HepG2 (cell line): ENCODE results near the gene ESR1. TPM values are rescaled to one million over a fixed set of nuclear protein-coding genes. Genes with fewer than 3 reads are reported as not detected.

ENCODE experiments used
- ATAC-seq: fragments of 200-7000 bp; cut with Tn5 transposase; 3 replicates; pipeline ENCODE4 v1.9.1; 2020; ENCODE audit warnings: mild to moderate bottlenecking, moderate library complexity
- BruUV-seq: library from RNA; stranded (reverse); fragments of 400-500 nt; replicated peaks from 2 replicates; lab custom pipeline; 2021; lab: Mats Ljungman, UMichigan
- CTCF ChIA-PET: fragments of 300-600 bp; formaldehyde crosslinking; extraction: SDS; loops from one replicate; lab custom pipeline; 2021; ENCODE audit warnings: low total read pairs, inconsistent platforms, low intra/inter-chr PET ratio; lab: Yijun Ruan, JAX
- POLR2A ChIA-PET: fragments of 350-600 bp; sonication (Branson Sonifier 250); formaldehyde crosslinking; loops from one replicate; lab custom pipeline; 2020; ENCODE audit warnings: antibody characterized with exemption, inconsistent platforms; lab: Yijun Ruan, JAX
- DNase-seq: peaks from one replicate; pipeline ENCODE4 v3.0.0-alpha.2; 2015; ENCODE audit warnings: low spot score
- FAIRE-seq: peaks from 3 replicates; lab custom pipeline; 2011; peaks lifted over from hg19 to GRCh38; lab: Jason Lieb, UNC
- H2AFZ ChIP-seq: one replicate; pipeline ENCODE4 v1.6.1; 2011; ENCODE audit warnings: low read length, inconsistent platforms
- H3K27ac ChIP-seq: fragments of 300-600 bp; 3 replicates; pipeline ENCODE4 v1.8.0; 2011; ENCODE audit warnings: mixed run types, mild to moderate bottlenecking, mixed read lengths, low read length, inconsistent platforms; ENCODE audit not compliant: insufficient read depth; ENCODE audit errors: extremely low read length
- H3K27me3 ChIP-seq, 2 experiments: fragments of 200-600 bp in 1 of 2; 2 replicates in 1 of 2; 3 replicates in 1 of 2; pipeline versions ENCODE4 v1.6.0 to v1.8.0; 2011; ENCODE audit warnings: low read length in 2 of 2, mild to moderate bottlenecking in 2 of 2, moderate library complexity in 2 of 2, inconsistent platforms in 1 of 2; ENCODE audit not compliant: insufficient read depth in 2 of 2, control insufficient read depth in 1 of 2
- H3K36me3 ChIP-seq, 2 experiments: fragments of 200-600 bp in 1 of 2; replicated peaks in 1 of 2; 2 replicates in 1 of 2; 3 replicates in 1 of 2; pipeline versions ENCODE4 v1.5.1 to v1.8.0; 2011; ENCODE audit warnings: low read length in 2 of 2, inconsistent platforms in 1 of 2; ENCODE audit not compliant: insufficient read depth in 2 of 2, control insufficient read depth in 1 of 2
- H3K4me1 ChIP-seq: 2 replicates; pipeline ENCODE4 v1.5.1; 2012; ENCODE audit warnings: low read length, inconsistent platforms; ENCODE audit not compliant: insufficient read depth
- H3K4me2 ChIP-seq: 2 replicates; pipeline ENCODE4 v1.6.0; 2011; ENCODE audit warnings: low read depth, low read length, inconsistent platforms
- H3K4me3 ChIP-seq, 3 experiments: fragments of 200-600 bp in 1 of 3; sonication (generic), shearing (Covaris generic) in 1 of 3; replicated peaks in 1 of 3; 2 replicates each; pipeline ENCODE4 v1.5.1; 2011 to 2016; ENCODE audit warnings: low read length in 3 of 3, inconsistent platforms in 2 of 3, low read depth in 2 of 3, mild to moderate bottlenecking in 2 of 3, control low read depth in 1 of 3, mixed read lengths in 1 of 3; ENCODE audit not compliant: insufficient read depth in 1 of 3
- H3K79me2 ChIP-seq: one replicate; pipeline ENCODE4 v1.6.1; 2011; ENCODE audit warnings: low read length, inconsistent platforms; ENCODE audit not compliant: insufficient read depth
- H3K9ac ChIP-seq: 2 replicates; pipeline ENCODE4 v1.6.0; 2011; ENCODE audit warnings: mild to moderate bottlenecking, low read depth, low read length, inconsistent platforms; ENCODE audit not compliant: insufficient read depth
- H3K9me3 ChIP-seq: 2 replicates; pipeline ENCODE4 v1.5.1; 2012; ENCODE audit warnings: mild to moderate bottlenecking, low read length
- H4K20me1 ChIP-seq: 2 replicates; pipeline ENCODE4 v1.6.0; 2011; ENCODE audit warnings: inconsistent platforms, mild to moderate bottlenecking, low read length, moderate library complexity; ENCODE audit not compliant: insufficient read depth
- ATF7 ChIP-seq, 2 experiments: fragments of 450-650 bp in 1 of 2; sonication (generic) in 1 of 2; formaldehyde crosslinking in 1 of 2; IDR thresholded peaks; 2 replicates each; pipeline versions ENCODE4 v1.4.0 to v1.6.1; 2016 to 2020; ENCODE audit warnings: antibody characterized with exemption in 1 of 2, mild to moderate bottlenecking in 1 of 2, missing genetic modification reagents in 1 of 2
- SMYD3 ChIP-seq: sonication (generic); formaldehyde crosslinking; IDR thresholded peaks from 2 replicates; pipeline ENCODE4 v1.8.1; 2023; ENCODE audit warnings: mild to moderate bottlenecking, missing genetic modification reagents
- ZC3H4 ChIP-seq: sonication (generic); formaldehyde crosslinking; IDR thresholded peaks from 2 replicates; pipeline ENCODE4 v1.4.0; 2020; ENCODE audit warnings: missing genetic modification reagents, borderline replicate concordance
- ZFAT ChIP-seq: sonication (generic); formaldehyde crosslinking; conservative IDR thresholded peaks from 2 replicates; pipeline ENCODE4 v1.8.1; 2023; ENCODE audit warnings: missing genetic modification reagents, inconsistent platforms
- ZKSCAN5 ChIP-seq: sonication (generic); formaldehyde crosslinking; IDR thresholded peaks from 2 replicates; pipeline ENCODE4 v1.5.1; 2020; ENCODE audit warnings: mild to moderate bottlenecking, missing genetic modification reagents
- ZNF205 ChIP-seq: IDR thresholded peaks from 2 replicates; pipeline ENCODE4 v1.6.1; 2018; ENCODE audit warnings: missing biosample characterization, missing genetic modification reagents
- ZNF549 ChIP-seq: sonication (generic); formaldehyde crosslinking; IDR thresholded peaks from 2 replicates; pipeline ENCODE4 v1.5.0; 2020; ENCODE audit warnings: missing genetic modification reagents
- ZSCAN21 ChIP-seq: sonication (generic); formaldehyde crosslinking; IDR thresholded peaks from 2 replicates; pipeline ENCODE4 v1.8.0; 2022; ENCODE audit warnings: mild to moderate bottlenecking, missing genetic modification reagents, moderate library complexity, borderline replicate concordance
- WGBS: methylation state at CpG from one replicate; pipeline ENCODE4 v1.1.6; 2017; ENCODE audit warnings: low lambda C conversion rate; 5-methylcytosine and 5-hydroxymethylcytosine counted together
- in situ Hi-C: cut with HindIII; loops from 2 replicates; pipeline ENCODE4 v1.10.0; 2017; ENCODE audit warnings: low pct_unique_long_range_greater_than_20kb; ENCODE audit not compliant: extremely low pct_ligation_motif_present
- intact Hi-C: fragments of 100-400 bp; cut with micrococcal nuclease; formaldehyde crosslinking; loops from one replicate; pipeline ENCODE4 v1.10.0; 2022; ENCODE audit not compliant: unreplicated experiment
- polyA plus RNA-seq, 8 experiments: library from polyadenylated mRNA; depleted of rRNA in 3 of 8; stranded (reverse) in 7 of 8; unstranded in 1 of 8; fragments of >200 nt; fragmentation: Illumina TruSeq in 4 of 8; extraction: Trizol in 4 of 8; gene quantifications; 2 replicates each; pipeline versions ENCODE4 v1.2.1 to v1.2.3, GENCODE V29; 2011 to 2016; ENCODE audit warnings: low read depth in 4 of 8, missing spikeins in 1 of 8, mixed read lengths in 1 of 8; ENCODE audit not compliant: insufficient read depth in 1 of 8
- total RNA-seq, 5 experiments: library from RNA; depleted of rRNA; stranded (reverse); fragments of >200 nt; fragmentation: Illumina TruSeq; extraction: Trizol; gene quantifications; 2 replicates each; pipeline ENCODE4 v1.2.3, GENCODE V29; 2016; ENCODE audit warnings: low read depth in 1 of 5
- TF ChIP-seq, protein P1 (sequence below): sonication (generic); formaldehyde crosslinking; IDR thresholded peaks from 2 replicates; pipeline ENCODE4 v1.8.1; 2022; ENCODE audit warnings: low read depth, mild to moderate bottlenecking, missing genetic modification reagents
- TF ChIP-seq, protein P2 (sequence below): sonication (generic); formaldehyde crosslinking; IDR thresholded peaks from 2 replicates; pipeline ENCODE4 v1.8.1; 2023; ENCODE audit warnings: mild to moderate bottlenecking, inconsistent platforms, moderate library complexity, missing genetic modification reagents, borderline replicate concordance

The ESR1 gene
- total and polyA plus RNA-seq, 2 of the 13 experiments (the other 11 are each of a cell fraction or from before 2014, with no cell fraction given) = not detected

DNA sequence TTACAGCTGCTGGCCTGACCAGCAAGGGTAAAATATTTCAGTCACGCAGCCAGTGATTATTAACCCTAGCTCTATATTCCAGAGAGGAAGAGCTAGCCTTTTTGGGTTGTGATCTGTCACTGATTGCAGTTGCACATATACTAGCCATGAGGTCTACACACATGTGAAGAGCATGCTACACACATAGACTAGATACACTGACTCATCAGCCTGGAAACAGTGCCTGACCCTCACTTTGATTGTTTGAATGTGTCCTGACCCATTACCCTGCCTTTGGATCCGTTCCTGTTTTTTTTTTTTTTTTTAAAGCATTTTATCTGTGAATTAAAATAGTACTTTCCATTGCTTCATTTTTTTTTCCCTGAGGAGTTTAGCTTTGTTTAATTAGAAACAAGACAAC, 50.8 kb downstream of the ESR1 start:
- Histone ChIP-seq H3K9me3 (no peaks in the 10 kb centered on the region), H3K79me2 (no peaks in the 10 kb centered on the region), H4K20me1 (no peaks in the 10 kb centered on the region), H3K4me2 (no peak overlapping the region), H3K27me3 (0 out of 5 replicates have a peak, but pooled peaks cover 0 to 6% of the 10 kb centered on the region in 2 experiments), H2AFZ (no peak overlapping the region), H3K4me1 (no peaks in the 10 kb centered on the region), H3K36me3 (no peaks in the 10 kb centered on the region), H3K27ac (no peak overlapping the region), H3K4me3 (no peak overlapping the region), H3K9ac (no peak overlapping the region)
- intact Hi-C loops = no loop called here
- no peak for ATAC-seq
- FAIRE-seq = no peak
- no TSS peak for BruUV-seq
- TF ChIP-seq SMYD3 (CRISPR knock-in tag) = no peak
- TF ChIP-seq ZFAT = no peak
- TF ChIP-seq, protein P1, sequence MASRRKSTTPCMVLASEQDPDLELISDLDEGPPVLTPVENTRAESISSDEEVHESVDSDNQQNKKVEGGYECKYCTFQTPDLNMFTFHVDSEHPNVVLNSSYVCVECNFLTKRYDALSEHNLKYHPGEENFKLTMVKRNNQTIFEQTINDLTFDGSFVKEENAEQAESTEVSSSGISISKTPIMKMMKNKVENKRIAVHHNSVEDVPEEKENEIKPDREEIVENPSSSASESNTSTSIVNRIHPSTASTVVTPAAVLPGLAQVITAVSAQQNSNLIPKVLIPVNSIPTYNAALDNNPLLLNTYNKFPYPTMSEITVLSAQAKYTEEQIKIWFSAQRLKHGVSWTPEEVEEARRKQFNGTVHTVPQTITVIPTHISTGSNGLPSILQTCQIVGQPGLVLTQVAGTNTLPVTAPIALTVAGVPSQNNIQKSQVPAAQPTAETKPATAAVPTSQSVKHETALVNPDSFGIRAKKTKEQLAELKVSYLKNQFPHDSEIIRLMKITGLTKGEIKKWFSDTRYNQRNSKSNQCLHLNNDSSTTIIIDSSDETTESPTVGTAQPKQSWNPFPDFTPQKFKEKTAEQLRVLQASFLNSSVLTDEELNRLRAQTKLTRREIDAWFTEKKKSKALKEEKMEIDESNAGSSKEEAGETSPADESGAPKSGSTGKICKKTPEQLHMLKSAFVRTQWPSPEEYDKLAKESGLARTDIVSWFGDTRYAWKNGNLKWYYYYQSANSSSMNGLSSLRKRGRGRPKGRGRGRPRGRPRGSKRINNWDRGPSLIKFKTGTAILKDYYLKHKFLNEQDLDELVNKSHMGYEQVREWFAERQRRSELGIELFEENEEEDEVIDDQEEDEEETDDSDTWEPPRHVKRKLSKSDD (CRISPR knock-in tag) = no peak
- no peak for TF ChIP-seq ZNF549 (CRISPR knock-in tag)
- no peak for TF ChIP-seq ZKSCAN5 (CRISPR knock-in tag)
- TF ChIP-seq ATF7 (IDR thresholded peaks at IDR 0.05) = no peak
- TF ChIP-seq ATF7 (CRISPR knock-in tag; IDR thresholded peaks at IDR 0.05) = no peak
- ChIA-PET POLR2A (no interaction called here), CTCF (no interaction called here)
- no peak for DNase-seq
- WGBS = 25% methylated on average over 2 of the region's 2 CpGs
- in situ Hi-C loops = no loop called here

DNA sequence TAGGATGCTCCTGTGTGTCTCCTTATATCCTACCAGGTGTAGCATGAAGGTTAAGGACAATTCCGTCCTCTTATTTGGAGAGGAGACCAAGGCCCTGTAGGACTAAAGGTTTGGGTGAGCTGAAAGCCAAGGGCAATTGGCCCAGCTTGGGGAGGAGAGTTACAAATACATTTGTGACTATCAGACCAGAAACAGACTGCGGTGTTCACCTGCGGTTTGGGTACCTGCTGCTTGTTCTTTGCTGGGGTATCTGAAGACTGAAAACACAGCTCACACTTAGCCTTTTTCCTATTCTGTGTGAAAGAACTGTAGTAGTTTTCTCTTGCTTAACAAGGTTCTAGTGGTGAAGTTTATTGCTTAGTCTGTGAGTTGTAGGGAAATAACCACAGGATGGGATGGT, 55.0 kb downstream of the ESR1 start:
- no peak for TF ChIP-seq ZNF205 (CRISPR knock-in tag)
- TF ChIP-seq, protein P2, sequence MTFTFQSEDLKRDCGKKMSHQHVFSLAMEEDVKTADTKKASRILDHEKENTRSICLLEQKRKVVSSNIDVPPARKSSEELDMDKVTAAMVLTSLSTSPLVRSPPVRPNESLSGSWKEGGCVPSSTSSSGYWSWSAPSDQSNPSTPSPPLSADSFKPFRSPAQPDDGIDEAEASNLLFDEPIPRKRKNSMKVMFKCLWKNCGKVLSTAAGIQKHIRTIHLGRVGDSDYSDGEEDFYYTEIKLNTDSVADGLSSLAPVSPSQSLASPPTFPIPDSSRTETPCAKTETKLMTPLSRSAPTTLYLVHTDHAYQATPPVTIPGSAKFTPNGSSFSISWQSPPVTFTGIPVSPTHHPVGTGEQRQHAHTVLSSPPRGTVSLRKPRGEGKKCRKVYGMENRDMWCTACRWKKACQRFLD (CRISPR knock-in tag) = no peak
- no peak for TF ChIP-seq ZC3H4 (CRISPR knock-in tag)
- TF ChIP-seq ZSCAN21 (CRISPR knock-in tag) = no peak
- H3K27ac ChIP-seq = no peak overlapping the region
- H3K36me3 ChIP-seq = no peaks in the 10 kb centered on the region
- no TSS peak for BruUV-seq
- ATAC-seq = no peak
- no peak overlapping the region for H2AFZ ChIP-seq
- no peaks in the 10 kb centered on the region for H3K79me2 ChIP-seq
- H3K9ac ChIP-seq = no peak overlapping the region
- DNase-seq = no peak
- H3K9me3 ChIP-seq = no peaks in the 10 kb centered on the region
- no peak overlapping the region for H3K4me2 ChIP-seq
- 0 out of 5 replicates have a peak, but pooled peaks cover 0 to 6% of the 10 kb centered on the region in 2 experiments for H3K27me3 ChIP-seq
- intact Hi-C loops (no loop called here), in situ Hi-C loops (no loop called here)
- WGBS = 18% methylated on average over 3 of the region's 3 CpGs
- H3K4me3 ChIP-seq = no peak overlapping the region
- FAIRE-seq = no peak
- no peaks in the 10 kb centered on the region for H4K20me1 ChIP-seq
- no peaks in the 10 kb centered on the region for H3K4me1 ChIP-seq
- CTCF ChIA-PET = no interaction called here
- POLR2A ChIA-PET = no interaction called here
